CD4-positive, alpha-beta T cell treated with Interferon gamma for 1 hour (primary cell): Measurements from ENCODE around the gene TAAR2.
A peak's percentile ranks its signal among the peaks of the same experiment; 100 is the strongest.
"Not testable (repeated sequence)": the region's sequence is repeated elsewhere in the genome, so short reads cannot be mapped to it uniquely, and the experiment has no call there.

ENCODE experiments used
- DNase-seq: peaks from one replicate; pipeline ENCODE4 v3.0.0-alpha.2; 2020

The TAAR2 gene

DNA sequence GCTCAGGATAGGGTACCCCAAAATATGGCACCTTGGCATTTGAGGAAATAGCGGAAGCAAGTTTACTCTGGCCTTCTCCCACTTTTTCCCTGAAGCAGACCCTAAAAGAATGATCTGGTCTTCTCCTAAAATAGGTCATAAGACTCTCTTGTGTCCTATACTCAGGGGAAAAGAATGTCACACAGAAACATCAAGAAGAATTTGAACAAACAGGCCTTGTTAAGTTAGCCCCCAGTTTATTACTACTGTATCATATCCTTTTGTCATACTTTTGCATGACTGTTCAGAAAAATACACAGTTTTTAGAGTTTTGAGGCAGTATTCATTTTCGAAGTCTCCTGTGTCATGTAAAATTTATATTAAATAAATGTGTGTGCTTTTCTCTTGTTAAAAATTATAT, 12.5 kb downstream of the TAAR2 start:
- DNase-seq, result no peak

DNA sequence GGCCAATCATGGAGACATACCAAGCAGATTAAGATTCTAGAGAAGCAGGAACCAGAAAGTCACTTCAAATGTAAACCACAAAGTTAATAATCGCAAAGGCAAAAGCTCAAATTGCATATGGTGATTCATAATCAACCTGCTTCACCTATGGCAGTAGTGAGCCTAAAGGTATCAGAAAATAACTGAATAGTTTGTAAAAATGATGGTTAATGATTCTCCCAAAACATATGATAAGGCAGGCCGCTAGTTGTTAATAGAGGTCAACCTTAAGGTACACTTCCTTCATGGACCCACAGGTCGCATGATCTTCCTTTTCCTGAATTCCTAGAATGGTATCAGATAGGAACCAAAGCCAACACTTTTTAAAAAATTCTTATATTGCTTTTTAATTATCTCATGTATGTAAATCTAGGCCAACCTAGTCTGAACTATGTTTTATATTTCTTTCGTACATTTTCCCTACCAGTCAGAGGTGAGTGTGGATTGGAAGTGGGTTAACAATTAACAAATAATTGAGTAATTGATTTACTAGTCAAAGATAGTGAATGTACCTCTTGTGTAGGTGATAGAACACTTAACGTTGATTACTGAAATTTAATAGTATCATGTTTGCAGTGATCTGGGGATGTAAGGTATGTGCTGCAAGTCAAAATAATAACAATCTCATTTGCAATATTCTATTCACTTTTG, 16.4 kb downstream of the TAAR2 start:
- no peak for DNase-seq

DNA sequence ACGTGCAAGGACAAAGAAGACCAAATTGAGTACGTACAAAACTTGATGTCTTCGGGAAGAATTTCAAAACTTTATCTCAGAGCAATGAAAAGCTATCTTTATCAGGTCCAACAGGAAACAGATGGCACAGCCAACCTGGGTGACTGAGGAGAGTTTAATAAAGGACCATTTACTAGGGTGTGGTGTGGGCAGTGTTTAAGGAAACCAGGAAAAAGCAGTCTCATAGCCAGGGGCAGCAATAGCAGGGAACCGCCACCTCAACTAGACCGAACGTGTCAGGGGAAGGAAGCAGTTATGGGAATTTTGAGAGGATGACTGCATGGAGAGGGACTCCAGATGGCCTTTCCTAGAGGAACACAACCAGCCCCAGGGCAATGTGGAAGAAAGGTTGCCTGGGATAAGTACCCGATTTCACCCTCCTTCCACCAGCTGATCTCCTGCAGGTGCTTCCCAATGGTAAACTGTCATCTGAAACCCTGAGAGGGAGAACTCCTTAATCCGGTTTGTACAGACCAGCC, 19.4 kb downstream of the TAAR2 start:
- DNase-seq, result no peak

DNA sequence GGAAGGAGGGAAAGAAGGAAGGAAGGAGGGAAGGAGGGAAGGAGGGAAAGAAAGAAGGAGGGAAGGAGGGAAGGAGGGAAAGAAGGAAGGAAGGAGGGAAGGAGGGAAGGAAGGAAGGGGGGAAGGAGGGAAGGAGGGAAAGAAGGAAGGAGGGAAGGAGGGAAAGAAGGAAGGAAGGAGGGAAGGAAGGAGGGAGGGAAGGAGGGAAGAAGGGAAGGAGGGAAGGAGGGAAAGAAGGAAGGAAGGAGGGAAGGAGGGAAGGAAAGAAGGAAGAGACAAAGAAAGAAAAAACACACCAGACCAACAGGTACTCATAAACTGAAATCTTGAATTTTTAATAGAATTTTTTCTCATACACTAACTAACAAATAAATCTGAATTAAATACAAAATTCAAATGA, 23.2 kb downstream of the TAAR2 start:
- not testable (repeated sequence) for DNase-seq

DNA sequence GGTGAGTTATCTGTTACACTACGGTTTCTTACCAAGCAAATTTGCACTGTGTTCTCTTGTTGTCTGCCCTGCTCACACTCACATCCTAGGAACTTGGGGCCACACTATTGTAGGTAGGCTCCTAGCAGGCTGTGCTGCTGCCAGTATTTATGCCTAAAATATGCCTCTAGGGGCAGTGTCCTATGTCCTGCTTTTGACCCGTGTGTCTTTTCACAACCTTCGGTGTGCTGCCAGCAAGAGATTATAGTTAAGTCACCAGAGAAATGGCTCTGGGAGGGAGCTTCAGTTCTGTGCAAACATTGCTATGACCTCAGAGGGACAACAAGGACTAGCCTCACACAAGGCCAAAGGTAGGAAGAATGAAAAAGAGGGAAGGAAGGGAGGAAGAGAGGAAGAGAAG, 25.6 kb downstream of the TAAR2 start:
- no peak for DNase-seq

DNA sequence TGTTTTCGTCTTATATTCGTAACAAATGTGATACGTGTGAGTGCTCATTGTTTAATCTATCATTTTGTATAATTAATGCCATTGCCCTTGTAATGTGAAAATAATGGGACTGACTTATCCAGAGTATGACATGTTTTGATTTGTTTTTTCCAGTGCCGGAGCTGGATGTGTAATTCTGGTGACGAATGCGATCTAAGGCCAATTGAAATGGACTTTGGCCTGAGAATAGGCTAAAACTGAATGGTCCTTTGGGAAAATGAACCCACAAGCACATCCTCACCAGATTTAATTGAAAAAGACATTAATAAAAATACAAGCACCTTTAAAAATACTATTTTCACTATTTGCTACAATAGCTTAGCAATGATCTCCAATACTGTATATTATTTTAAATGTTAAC, 27.9 kb downstream of the TAAR2 start:
- DNase-seq, result no peak

DNA sequence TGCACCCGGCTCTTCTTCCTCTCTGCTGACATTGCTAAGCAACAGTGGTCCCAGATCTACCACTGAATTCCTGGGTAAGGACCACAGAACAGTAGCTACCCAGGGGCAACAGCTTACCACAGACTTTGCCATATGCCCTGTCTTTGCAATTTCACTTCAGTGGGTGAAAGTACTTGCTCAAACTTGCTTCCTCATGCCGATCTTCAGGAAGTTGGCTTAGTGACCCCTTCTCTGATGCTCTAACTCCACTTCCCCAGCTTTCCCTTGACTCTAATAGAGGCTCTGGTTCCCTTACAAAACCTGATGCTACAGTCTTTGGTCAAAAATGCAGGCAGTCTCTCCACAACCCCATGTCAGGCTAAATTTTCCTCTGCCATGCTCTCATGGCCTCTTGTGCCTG, 31.2 kb downstream of the TAAR2 start:
- no peak for DNase-seq

DNA sequence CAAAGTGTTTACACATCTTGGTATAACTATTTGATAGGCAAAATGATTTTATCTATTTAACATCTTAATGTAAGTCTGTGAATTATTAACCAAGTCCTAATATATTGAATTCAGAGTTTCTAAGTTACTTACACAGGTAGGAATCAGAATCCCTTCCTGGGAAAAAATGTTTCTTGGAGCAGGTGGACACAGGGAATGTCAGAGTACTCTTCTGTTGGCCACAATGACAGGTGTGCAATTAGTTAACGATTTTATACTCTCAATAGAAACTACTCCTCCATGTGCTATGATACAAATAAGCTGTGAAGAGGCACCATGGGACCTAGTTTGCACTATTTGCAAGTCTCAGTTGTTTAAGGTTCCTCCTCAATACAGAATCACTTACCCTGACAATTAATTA, 33.7 kb downstream of the TAAR2 start:
- DNase-seq, result no peak

DNA sequence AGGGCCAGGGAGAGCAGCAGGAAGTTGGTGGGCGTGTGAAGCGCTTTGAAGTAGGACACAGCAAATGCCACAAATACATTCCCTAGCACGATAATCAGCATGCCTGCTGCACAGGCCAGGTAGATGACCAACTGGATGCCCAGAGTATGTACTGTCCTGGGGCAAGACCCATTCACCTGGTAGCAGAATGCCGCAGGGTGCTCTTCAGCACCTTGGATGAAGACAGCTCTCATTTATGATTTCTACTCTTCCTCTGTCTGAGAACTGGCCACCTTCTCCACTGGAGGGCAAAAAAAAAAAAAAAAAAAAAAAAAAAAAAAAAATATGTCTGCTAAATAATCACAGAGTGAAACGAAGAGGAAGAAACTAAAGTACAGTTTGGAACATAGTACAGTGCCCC, 34.6 kb downstream of the TAAR2 start, which contains the start of gene TAAR5:
Gene TAAR5, minus strand, starts transcription at position 288 of the 400 bp plus-strand sequence. Its CDS starts 55 bp downstream, at position 233.
- DNase-seq, result no peak

DNA sequence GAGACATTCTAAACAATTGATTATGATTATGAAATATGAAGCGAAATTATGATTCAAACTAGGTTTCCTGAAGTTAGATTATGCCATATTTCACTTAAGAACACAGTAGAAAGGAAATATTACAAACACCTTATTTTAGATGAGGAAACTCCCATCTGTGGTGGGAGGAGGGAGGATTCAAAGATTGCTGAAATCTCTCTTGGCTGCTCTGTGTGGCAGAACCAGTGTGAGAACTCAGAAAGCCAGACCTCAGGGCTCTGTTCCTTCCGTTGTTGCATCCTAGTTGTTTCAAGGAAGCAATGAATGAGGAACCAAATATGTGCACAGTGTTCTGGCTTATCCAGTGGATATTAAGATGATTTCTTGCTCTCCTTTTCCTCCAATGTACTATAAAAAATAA, 36.7 kb downstream of the TAAR2 start:
- peak; percentile 5 for DNase-seq

DNA sequence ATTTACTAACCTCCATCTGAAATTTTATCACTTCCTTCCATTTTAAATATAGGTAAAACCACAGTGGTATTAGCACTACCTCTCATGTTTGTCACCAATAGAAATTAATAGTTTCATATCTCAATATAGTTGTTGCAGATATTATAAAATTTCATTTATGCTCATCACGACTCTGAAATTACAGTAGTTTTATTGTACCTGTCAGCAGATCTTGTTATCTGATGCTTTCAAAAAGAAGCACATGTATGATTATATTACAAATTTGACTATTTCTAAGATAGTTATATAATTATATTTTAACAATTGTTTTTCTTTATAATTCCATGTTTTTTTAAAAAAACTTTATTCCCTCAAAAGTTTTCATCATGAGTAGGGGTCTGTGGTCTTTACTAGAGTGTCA, 39.4 kb downstream of the TAAR2 start:
- no peak for DNase-seq

DNA sequence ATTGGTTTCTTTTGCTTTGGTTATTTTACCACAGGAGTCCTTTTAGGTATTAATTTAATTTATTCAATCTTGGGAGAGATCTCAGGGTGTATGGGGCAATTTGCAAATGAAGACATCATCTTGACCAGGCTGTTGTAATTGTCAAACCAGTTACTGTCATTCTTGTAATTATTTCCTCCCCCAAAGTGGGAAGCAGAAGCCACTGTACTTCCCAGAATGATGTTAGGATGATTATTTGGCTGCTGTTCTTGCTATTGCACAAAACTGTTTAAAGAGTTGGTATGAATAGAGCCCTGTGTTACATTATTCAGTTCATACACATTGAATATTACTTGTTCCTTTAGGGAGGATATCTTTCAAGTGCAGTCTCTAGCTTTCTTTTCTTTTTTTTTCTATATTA, 52.3 kb downstream of the TAAR2 start:
- no peak for DNase-seq

DNA sequence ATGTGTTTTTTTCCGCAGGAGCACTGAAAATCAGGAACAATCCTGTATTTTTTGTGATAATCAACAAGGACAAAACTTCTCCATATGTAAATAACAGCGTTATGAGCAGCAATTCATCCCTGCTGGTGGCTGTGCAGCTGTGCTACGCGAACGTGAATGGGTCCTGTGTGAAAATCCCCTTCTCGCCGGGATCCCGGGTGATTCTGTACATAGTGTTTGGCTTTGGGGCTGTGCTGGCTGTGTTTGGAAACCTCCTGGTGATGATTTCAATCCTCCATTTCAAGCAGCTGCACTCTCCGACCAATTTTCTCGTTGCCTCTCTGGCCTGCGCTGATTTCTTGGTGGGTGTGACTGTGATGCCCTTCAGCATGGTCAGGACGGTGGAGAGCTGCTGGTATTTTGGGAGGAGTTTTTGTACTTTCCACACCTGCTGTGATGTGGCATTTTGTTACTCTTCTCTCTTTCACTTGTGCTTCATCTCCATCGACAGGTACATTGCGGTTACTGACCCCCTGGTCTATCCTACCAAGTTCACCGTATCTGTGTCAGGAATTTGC, 53.8 kb downstream of the TAAR2 start, which contains the start of gene TAAR6:
Gene TAAR6, plus strand, starts transcription at position 102 of the 557 bp plus-strand sequence. Its CDS starts 0 bp downstream, at position 102.
- DNase-seq, result no peak

DNA sequence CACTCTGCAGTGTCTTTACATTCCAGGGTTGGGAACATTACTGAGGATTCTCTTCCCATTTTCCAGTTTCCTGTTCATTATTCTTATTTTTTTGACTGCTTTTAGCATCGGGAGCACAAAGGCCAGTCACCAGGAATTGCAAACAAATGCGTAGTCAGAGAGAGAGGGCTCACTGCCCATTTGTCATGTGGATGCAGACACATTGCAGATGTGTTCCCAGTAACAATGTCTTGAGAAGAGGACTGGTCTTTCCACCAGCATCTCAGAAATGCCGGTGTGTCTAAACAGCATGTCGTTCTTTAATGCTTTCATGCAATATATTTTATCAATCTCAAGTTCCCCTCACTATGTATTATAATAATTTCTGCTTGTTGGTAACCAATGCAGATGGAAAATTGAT, 54.9 kb downstream of the TAAR2 start:
- DNase-seq, result no peak

DNA sequence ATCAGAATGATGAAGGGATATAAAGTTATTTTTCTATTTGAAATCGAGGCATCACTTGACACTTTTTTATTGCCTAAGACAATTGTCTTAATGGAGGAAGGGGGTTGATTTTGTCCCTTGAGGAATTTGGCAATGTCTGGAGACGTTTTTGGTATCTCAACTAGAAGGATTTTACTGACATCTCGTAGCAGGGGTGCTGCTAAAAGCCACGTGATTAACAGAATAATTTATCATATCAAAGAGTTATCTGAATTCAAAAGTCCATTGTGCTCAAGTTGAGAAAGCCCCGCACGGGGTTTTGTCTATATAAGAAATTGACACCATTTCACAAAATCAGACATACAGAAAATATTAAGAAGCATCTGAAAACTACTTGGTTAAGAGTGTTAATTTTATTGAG, 55.5 kb downstream of the TAAR2 start:
- DNase-seq, result no peak

DNA sequence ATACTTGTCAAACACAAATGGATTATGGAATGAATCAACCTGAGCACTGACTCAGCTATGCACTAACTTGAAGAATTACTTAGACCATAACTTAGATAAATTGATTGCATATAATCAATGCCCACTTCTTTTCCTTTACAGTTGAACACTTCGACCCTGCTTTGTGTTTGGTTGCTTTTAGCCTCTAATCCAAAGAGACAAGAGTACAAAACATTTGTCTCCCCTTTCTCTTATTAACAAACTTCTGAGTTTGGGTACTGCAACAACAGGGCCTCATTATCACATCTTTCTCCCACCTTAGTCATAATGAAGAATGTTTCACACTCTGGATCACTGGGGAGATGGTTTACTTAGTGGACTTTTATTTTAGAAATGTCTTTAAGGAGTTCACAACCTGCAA, 56.5 kb downstream of the TAAR2 start:
- no peak for DNase-seq
